Stimulated activated naive CD8-positive, alpha-beta T cell treated with anti-CD3 and anti-CD28 coated beads, Interleukin-15, Interleukin-2, amounts not matched to agents 100 ng/mL and 50 ng/mL, for 24 hours (primary cell): Measurements from ENCODE around the gene CNTRL.
A peak's percentile ranks its signal among the peaks of the same experiment; 100 is the strongest.
"Not testable (repeated sequence)": the region's sequence is repeated elsewhere in the genome, so short reads cannot be mapped to it uniquely, and the experiment has no call there.

ENCODE experiments used
- H3K27ac Mint-ChIP-seq: one replicate; pipeline ENCODE4 v1.8.0; 2021; ENCODE audit warnings: mild to moderate bottlenecking, mixed read lengths
- H3K27me3 Mint-ChIP-seq: one replicate; pipeline ENCODE4 v1.8.0; 2021; ENCODE audit warnings: mixed read lengths
- H3K36me3 Mint-ChIP-seq: one replicate; pipeline ENCODE4 v1.8.0; 2021; ENCODE audit warnings: low read depth, mixed read lengths
- H3K4me1 Mint-ChIP-seq: one replicate; pipeline ENCODE4 v1.8.0; 2021; ENCODE audit warnings: low read depth, mixed read lengths
- H3K4me3 Mint-ChIP-seq: one replicate; pipeline ENCODE4 v1.8.0; 2021; ENCODE audit warnings: mild to moderate bottlenecking, mixed read lengths
- H3K9me3 Mint-ChIP-seq: one replicate; pipeline ENCODE4 v1.8.0; 2021; ENCODE audit warnings: mixed read lengths

Gene CNTRL

GRCh38 chr9:121055642-121056143, 19.1 kb upstream of the CNTRL start:
- Mint-ChIP-seq H3K4me3 (no peak overlapping the region), H3K27ac (no peak overlapping the region), H3K36me3 (no peaks in the 10 kb centered on the region), H3K27me3 (no peaks in the 10 kb centered on the region), H3K9me3 (no peaks in the 10 kb centered on the region), H3K4me1 (peaks cover 9% of the 10 kb centered on the region)

- H3K4me3 Mint-ChIP-seq, result no peak overlapping the region
- H3K27me3 Mint-ChIP-seq, result no peaks in the 10 kb centered on the region
- peaks cover 10% of the 10 kb centered on the region for H3K4me1 Mint-ChIP-seq
- H3K9me3 Mint-ChIP-seq, result no peaks in the 10 kb centered on the region
- H3K27ac Mint-ChIP-seq, result no peak overlapping the region
- H3K36me3 Mint-ChIP-seq, result no peaks in the 10 kb centered on the region
Measured at GRCh38 chr9:121057821-121058220, 16.9 kb upstream of the CNTRL start.

- H3K27me3 Mint-ChIP-seq, result no peaks in the 10 kb centered on the region
- H3K27ac Mint-ChIP-seq, result no peak overlapping the region
- H3K4me3 Mint-ChIP-seq, result no peak overlapping the region
- H3K4me1 Mint-ChIP-seq, result peaks cover 16% of the 10 kb centered on the region
- no peaks in the 10 kb centered on the region for H3K9me3 Mint-ChIP-seq
- H3K36me3 Mint-ChIP-seq, result no peaks in the 10 kb centered on the region
Measured at GRCh38 chr9:121059513-121059912, 15.2 kb upstream of the CNTRL start.

GRCh38 chr9:121059998-121060636, 14.6 kb upstream of the CNTRL start:
- H3K36me3 Mint-ChIP-seq, result no peaks in the 10 kb centered on the region
- no peaks in the 10 kb centered on the region for H3K9me3 Mint-ChIP-seq
- H3K4me1 Mint-ChIP-seq, result peaks cover 16% of the 10 kb centered on the region
- H3K27me3 Mint-ChIP-seq, result no peaks in the 10 kb centered on the region
- no peak overlapping the region for H3K27ac Mint-ChIP-seq
- H3K4me3 Mint-ChIP-seq, result no peak overlapping the region

- Mint-ChIP-seq H3K36me3 (peaks cover 12% of the 10 kb centered on the region), H3K4me1 (peaks cover 36% of the 10 kb centered on the region), H3K4me3 (no peak overlapping the region), H3K9me3 (peaks cover 9% of the 10 kb centered on the region), H3K27me3 (no peaks in the 10 kb centered on the region), H3K27ac (no peak overlapping the region)
Measured at GRCh38 chr9:121066850-121067249, 7.9 kb upstream of the CNTRL start.

- no peak overlapping the region for H3K4me3 Mint-ChIP-seq
- peaks cover 9% of the 10 kb centered on the region for H3K9me3 Mint-ChIP-seq
- peak overlapping the region; percentile 43 for H3K27ac Mint-ChIP-seq
- H3K27me3 Mint-ChIP-seq, result no peaks in the 10 kb centered on the region
- peaks cover 12% of the 10 kb centered on the region for H3K36me3 Mint-ChIP-seq
- H3K4me1 Mint-ChIP-seq, result peaks cover 44% of the 10 kb centered on the region
Measured at GRCh38 chr9:121067640-121068039, 7.1 kb upstream of the CNTRL start.

GRCh38 chr9:121069396-121069795, 5.4 kb upstream of the CNTRL start:
- H3K27ac Mint-ChIP-seq, result no peak overlapping the region
- H3K4me3 Mint-ChIP-seq, result no peak overlapping the region

GRCh38 chr9:121071370-121071755, 3.4 kb upstream of the CNTRL start:
- peak overlapping the region; percentile 83 for H3K27ac Mint-ChIP-seq
- H3K36me3 Mint-ChIP-seq, result peaks cover 18% of the 10 kb centered on the region
- peak overlapping the region; percentile 100 for H3K4me3 Mint-ChIP-seq
- H3K9me3 Mint-ChIP-seq, result peaks cover 9% of the 10 kb centered on the region
- no peaks in the 10 kb centered on the region for H3K27me3 Mint-ChIP-seq
- peaks cover 70% of the 10 kb centered on the region for H3K4me1 Mint-ChIP-seq

More at GRCh38 chr9:121069396-121069795, 5.4 kb upstream of the CNTRL start:
- Mint-ChIP-seq H3K27me3 (no peaks in the 10 kb centered on the region), H3K36me3 (peaks cover 12% of the 10 kb centered on the region), H3K4me1 (peaks cover 54% of the 10 kb centered on the region), H3K9me3 (peaks cover 9% of the 10 kb centered on the region)

GRCh38 chr9:121071756-121072421, 2.9 kb upstream of the CNTRL start:
- Mint-ChIP-seq H3K4me1 (peaks cover 76% of the 10 kb centered on the region), H3K27ac (peak overlapping the region; percentile 83)

GRCh38 chr9:121073038-121073437, 1.7 kb upstream of the CNTRL start:
- Mint-ChIP-seq H3K4me1 (peaks cover 74% of the 10 kb centered on the region), H3K27me3 (no peaks in the 10 kb centered on the region), H3K9me3 (peaks cover 3% of the 10 kb centered on the region), H3K27ac (no peak overlapping the region), H3K4me3 (peak overlapping the region; percentile 100), H3K36me3 (peaks cover 12% of the 10 kb centered on the region)

More at GRCh38 chr9:121071756-121072421, 2.9 kb upstream of the CNTRL start:
- Mint-ChIP-seq H3K4me3 (peak overlapping the region; percentile 100), H3K27me3 (no peaks in the 10 kb centered on the region), H3K9me3 (peaks cover 9% of the 10 kb centered on the region), H3K36me3 (peaks cover 18% of the 10 kb centered on the region)

GRCh38 chr9:121075251-121076036, 689 bp downstream of the CNTRL start:
- Mint-ChIP-seq H3K9me3 (no peaks in the 10 kb centered on the region), H3K27ac (peak overlapping the region; percentile 99), H3K27me3 (no peaks in the 10 kb centered on the region), H3K36me3 (peaks cover 24% of the 10 kb centered on the region), H3K4me3 (peak overlapping the region; percentile 100), H3K4me1 (peaks cover 61% of the 10 kb centered on the region)

- Mint-ChIP-seq H3K36me3 (peaks cover 62% of the 10 kb centered on the region), H3K27ac (no peak overlapping the region), H3K9me3 (no peaks in the 10 kb centered on the region), H3K4me3 (no peak overlapping the region), H3K27me3 (no peaks in the 10 kb centered on the region), H3K4me1 (peaks cover 9% of the 10 kb centered on the region)
Measured at GRCh38 chr9:121082075-121082474, 7.3 kb downstream of the CNTRL start.

- H3K4me3 Mint-ChIP-seq, result no peak overlapping the region
- H3K36me3 Mint-ChIP-seq, result peaks cover 65% of the 10 kb centered on the region
- H3K9me3 Mint-ChIP-seq, result no peaks in the 10 kb centered on the region
- no peaks in the 10 kb centered on the region for H3K27me3 Mint-ChIP-seq
- H3K27ac Mint-ChIP-seq, result no peak overlapping the region
- peaks cover 13% of the 10 kb centered on the region for H3K4me1 Mint-ChIP-seq
Measured at GRCh38 chr9:121085661-121086060, 10.9 kb downstream of the CNTRL start.

GRCh38 chr9:121088576-121088975, 13.8 kb downstream of the CNTRL start:
- H3K9me3 Mint-ChIP-seq, result no peaks in the 10 kb centered on the region
- peaks cover 15% of the 10 kb centered on the region for H3K4me1 Mint-ChIP-seq
- H3K27me3 Mint-ChIP-seq, result no peaks in the 10 kb centered on the region
- peak overlapping the region; percentile 11 for H3K27ac Mint-ChIP-seq
- peaks cover 68% of the 10 kb centered on the region for H3K36me3 Mint-ChIP-seq
- no peak overlapping the region for H3K4me3 Mint-ChIP-seq

GRCh38 chr9:121090743-121091142, 16.0 kb downstream of the CNTRL start:
- not testable (repeated sequence) for H3K27me3 Mint-ChIP-seq, H3K27ac Mint-ChIP-seq, H3K4me3 Mint-ChIP-seq, H3K9me3 Mint-ChIP-seq
- Mint-ChIP-seq H3K4me1 (peaks cover 16% of the 10 kb centered on the region), H3K36me3 (peaks cover 76% of the 10 kb centered on the region)
